K562 treated with DMSO at 1 percent for 24 hours (cell line): Measurements from ENCODE around the gene PAPPA. TPM values are rescaled to one million over a fixed set of nuclear protein-coding genes. Genes with fewer than 3 reads are reported as not detected.

Experiments
- total RNA-seq: library from RNA; unstranded; fragments of 300-600 nt; gene quantifications from 2 replicates; pipeline ENCODE4 v1.2.3, GENCODE V29; 2022; ENCODE audit warnings: low read depth; ENCODE audit not compliant: insufficient read depth

PAPPA gene, protein sequence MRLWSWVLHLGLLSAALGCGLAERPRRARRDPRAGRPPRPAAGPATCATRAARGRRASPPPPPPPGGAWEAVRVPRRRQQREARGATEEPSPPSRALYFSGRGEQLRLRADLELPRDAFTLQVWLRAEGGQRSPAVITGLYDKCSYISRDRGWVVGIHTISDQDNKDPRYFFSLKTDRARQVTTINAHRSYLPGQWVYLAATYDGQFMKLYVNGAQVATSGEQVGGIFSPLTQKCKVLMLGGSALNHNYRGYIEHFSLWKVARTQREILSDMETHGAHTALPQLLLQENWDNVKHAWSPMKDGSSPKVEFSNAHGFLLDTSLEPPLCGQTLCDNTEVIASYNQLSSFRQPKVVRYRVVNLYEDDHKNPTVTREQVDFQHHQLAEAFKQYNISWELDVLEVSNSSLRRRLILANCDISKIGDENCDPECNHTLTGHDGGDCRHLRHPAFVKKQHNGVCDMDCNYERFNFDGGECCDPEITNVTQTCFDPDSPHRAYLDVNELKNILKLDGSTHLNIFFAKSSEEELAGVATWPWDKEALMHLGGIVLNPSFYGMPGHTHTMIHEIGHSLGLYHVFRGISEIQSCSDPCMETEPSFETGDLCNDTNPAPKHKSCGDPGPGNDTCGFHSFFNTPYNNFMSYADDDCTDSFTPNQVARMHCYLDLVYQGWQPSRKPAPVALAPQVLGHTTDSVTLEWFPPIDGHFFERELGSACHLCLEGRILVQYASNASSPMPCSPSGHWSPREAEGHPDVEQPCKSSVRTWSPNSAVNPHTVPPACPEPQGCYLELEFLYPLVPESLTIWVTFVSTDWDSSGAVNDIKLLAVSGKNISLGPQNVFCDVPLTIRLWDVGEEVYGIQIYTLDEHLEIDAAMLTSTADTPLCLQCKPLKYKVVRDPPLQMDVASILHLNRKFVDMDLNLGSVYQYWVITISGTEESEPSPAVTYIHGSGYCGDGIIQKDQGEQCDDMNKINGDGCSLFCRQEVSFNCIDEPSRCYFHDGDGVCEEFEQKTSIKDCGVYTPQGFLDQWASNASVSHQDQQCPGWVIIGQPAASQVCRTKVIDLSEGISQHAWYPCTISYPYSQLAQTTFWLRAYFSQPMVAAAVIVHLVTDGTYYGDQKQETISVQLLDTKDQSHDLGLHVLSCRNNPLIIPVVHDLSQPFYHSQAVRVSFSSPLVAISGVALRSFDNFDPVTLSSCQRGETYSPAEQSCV (N-terminal part only)
- total RNA-seq: 0.16 and 0.27 TPM in 2 replicates

GRCh38 chr9:116153765-116154333 lies at the start of gene PAPPA:
PAPPA (plus strand) TSS chr9:116153791; CDS start chr9:116154173, 382 bp downstream.

